MM.1S (cell line): ENCODE results near the gene PRKCA.

Experiments
- DNase-seq: peaks from one replicate; pipeline ENCODE4 v3.0.0-alpha.2; 2015
- H2AFZ ChIP-seq: fragments of 300-600 bp; sonication (generic); 2 replicates; pipeline ENCODE4 v1.6.0; 2016; ENCODE audit warnings: antibody characterized with exemption, low read length
- H3F3A ChIP-seq: fragments of 300-600 bp; sonication (generic); 2 replicates; pipeline ENCODE4 v1.6.1; 2016; ENCODE audit warnings: mild to moderate bottlenecking, antibody characterized with exemption, low read length, moderate library complexity, mixed read lengths; ENCODE audit not compliant: insufficient read depth
- H3K27ac ChIP-seq: fragments of 300-600 bp; sonication (generic); 2 replicates; pipeline ENCODE4 v1.5.1; 2016; ENCODE audit warnings: mild to moderate bottlenecking, low read length
- H3K27me3 ChIP-seq: fragments of 300-600 bp; sonication (generic); replicated peaks from 2 replicates; pipeline ENCODE4 v1.6.0; 2016; ENCODE audit warnings: low read length; ENCODE audit not compliant: insufficient read depth
- H3K36me3 ChIP-seq: fragments of 300-600 bp; sonication (generic); replicated peaks from 2 replicates; pipeline ENCODE4 v1.6.1; 2016; ENCODE audit warnings: mild to moderate bottlenecking, low read length, mixed read lengths; ENCODE audit not compliant: insufficient read depth
- H3K4me1 ChIP-seq: fragments of 300-600 bp; sonication (generic); 2 replicates; pipeline ENCODE4 v1.6.1; 2016; ENCODE audit warnings: low read length, mixed read lengths
- H3K4me2 ChIP-seq: fragments of 300-600 bp; sonication (generic); 2 replicates; pipeline ENCODE4 v1.6.0; 2016; ENCODE audit warnings: low read depth, low read length
- H3K4me3 ChIP-seq: fragments of 300-600 bp; sonication (generic); 2 replicates; pipeline ENCODE4 v1.5.1; 2016; ENCODE audit warnings: low read length, mixed read lengths
- H3K79me2 ChIP-seq: fragments of 300-600 bp; sonication (generic); 2 replicates; pipeline ENCODE4 v1.6.1; 2016; ENCODE audit warnings: mixed run types, low read length, mixed read lengths
- H3K9ac ChIP-seq: fragments of 300-600 bp; sonication (generic); 2 replicates; pipeline ENCODE4 v1.6.1; 2016; ENCODE audit warnings: low read length, mixed read lengths
- H3K9me2 ChIP-seq: fragments of 300-600 bp; sonication (generic); replicated peaks from 2 replicates; pipeline ENCODE4 v1.6.1; 2016; ENCODE audit warnings: mild to moderate bottlenecking, low read length, mixed read lengths; ENCODE audit not compliant: insufficient read depth
- H3K9me3 ChIP-seq: fragments of 300-600 bp; sonication (generic); replicated peaks from 2 replicates; pipeline ENCODE4 v1.6.1; 2016; ENCODE audit warnings: mild to moderate bottlenecking, low read length, mixed read lengths; ENCODE audit not compliant: insufficient read depth
- H4K20me1 ChIP-seq: fragments of 300-600 bp; sonication (generic); 2 replicates; pipeline ENCODE4 v1.6.1; 2016; ENCODE audit warnings: mild to moderate bottlenecking, low read length, moderate library complexity, mixed read lengths; ENCODE audit not compliant: insufficient read depth
- EZH2 ChIP-seq: fragments of 300-600 bp; sonication (generic); optimal IDR thresholded peaks from 2 replicates; pipeline ENCODE3; 2017; ENCODE audit warnings: low read depth, mild to moderate bottlenecking, antibody characterized with exemption, low read length, mixed read lengths
- EZH2phosphoT487 ChIP-seq: fragments of 300-600 bp; sonication (generic); IDR thresholded peaks from 2 replicates; pipeline ENCODE4 v1.6.1; 2018; ENCODE audit warnings: antibody characterized with exemption, low read length
- TF ChIP-seq, protein P1 (sequence below): fragments of 300-600 bp; sonication (generic); IDR thresholded peaks from 2 replicates; pipeline ENCODE4 v1.5.1; 2016; ENCODE audit warnings: antibody characterized with exemption, low read length, mixed read lengths

The PRKCA gene

DNA sequence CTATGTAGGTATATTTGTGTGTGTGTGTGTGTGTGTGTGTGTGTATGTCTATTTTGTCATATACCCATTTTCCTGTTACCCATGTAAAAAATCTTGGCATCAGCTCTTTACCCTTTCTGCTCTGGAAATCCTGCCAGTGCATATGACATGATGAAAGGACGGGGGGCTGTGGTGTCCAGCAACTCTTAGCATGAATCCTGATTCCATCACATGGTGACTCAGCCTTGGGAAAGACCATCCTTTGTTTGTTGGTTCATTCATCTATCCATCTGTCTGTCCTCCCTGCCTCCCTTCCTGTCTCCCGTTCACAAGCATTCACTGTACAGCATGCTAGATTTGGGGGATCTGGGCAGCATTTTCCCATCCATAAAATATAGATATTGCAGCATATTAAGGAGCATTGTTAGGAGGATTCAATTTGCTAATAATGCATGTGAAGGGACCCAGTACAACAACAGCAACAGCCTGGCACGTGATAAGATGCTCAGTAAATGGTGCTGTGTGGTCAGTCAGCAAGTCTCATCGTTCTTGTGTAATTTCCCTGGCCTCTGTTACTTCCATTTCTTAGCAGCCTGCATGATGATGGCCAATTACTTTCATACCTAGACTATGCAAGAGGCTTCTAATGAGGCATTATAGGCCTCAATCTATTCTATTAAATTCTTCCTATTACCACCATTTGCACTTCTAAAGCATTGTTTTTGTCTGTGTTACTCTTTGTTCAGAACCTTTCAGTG, 191.0 kb downstream of the PRKCA start:
- Histone ChIP-seq H3K9me2 (no peaks in the 10 kb centered on the region), H3K4me1 (no peaks in the 10 kb centered on the region), H3K79me2 (no peaks in the 10 kb centered on the region), H3K4me2 (no peak overlapping the region), H3K9ac (no peak overlapping the region), H3F3A (no peaks in the 10 kb centered on the region), H3K9me3 (no peaks in the 10 kb centered on the region), H3K27ac (no peak overlapping the region), H2AFZ (no peak overlapping the region), H3K36me3 (no peaks in the 10 kb centered on the region), H3K4me3 (no peak overlapping the region), H4K20me1 (no peaks in the 10 kb centered on the region), H3K27me3 (no peaks in the 10 kb centered on the region)
- DNase-seq = no peak
- no peak for TF ChIP-seq EZH2
- no peak for TF ChIP-seq EZH2phosphoT487

DNA sequence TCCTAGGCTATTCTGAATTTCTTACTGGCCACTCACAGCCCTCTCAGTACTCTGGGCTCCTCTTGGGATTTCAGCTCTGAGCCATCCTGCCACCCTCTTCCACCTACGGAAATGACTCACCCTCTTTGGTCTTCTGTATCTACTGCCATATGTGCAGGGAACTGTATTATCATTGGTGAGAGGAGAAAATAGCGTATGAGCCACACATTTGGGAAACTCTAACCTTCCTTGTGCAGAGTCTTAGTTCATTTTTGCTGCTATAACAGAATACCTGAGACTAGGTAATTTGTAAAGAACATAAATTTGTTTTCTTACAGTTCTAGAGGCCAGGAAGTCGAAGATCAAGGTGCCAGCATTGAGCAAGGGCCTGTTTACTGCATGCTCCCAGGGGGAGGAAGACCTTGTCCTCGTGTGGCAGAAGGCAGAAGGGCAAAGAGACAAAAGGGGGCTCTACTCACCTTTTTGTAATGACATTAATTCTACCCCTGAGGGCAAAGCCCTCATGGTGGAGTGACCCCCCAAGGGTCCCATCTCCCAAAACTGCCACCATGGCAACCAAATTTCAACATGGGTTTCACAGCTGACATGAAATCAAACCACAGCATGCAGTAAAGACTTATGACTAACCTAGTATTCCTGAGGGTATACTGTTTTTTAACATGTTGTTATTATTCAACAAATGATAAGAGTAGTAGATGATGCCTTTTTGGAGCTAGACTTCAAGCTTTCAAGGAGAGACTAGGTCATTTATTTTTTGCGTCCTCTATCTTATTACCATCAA, 191.8 kb downstream of the PRKCA start:
- no peak overlapping the region for H3K27ac ChIP-seq
- no peaks in the 10 kb centered on the region for H3K27me3 ChIP-seq
- no peaks in the 10 kb centered on the region for H3K79me2 ChIP-seq
- TF ChIP-seq, protein P1, sequence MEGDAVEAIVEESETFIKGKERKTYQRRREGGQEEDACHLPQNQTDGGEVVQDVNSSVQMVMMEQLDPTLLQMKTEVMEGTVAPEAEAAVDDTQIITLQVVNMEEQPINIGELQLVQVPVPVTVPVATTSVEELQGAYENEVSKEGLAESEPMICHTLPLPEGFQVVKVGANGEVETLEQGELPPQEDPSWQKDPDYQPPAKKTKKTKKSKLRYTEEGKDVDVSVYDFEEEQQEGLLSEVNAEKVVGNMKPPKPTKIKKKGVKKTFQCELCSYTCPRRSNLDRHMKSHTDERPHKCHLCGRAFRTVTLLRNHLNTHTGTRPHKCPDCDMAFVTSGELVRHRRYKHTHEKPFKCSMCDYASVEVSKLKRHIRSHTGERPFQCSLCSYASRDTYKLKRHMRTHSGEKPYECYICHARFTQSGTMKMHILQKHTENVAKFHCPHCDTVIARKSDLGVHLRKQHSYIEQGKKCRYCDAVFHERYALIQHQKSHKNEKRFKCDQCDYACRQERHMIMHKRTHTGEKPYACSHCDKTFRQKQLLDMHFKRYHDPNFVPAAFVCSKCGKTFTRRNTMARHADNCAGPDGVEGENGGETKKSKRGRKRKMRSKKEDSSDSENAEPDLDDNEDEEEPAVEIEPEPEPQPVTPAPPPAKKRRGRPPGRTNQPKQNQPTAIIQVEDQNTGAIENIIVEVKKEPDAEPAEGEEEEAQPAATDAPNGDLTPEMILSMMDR = no peak
- TF ChIP-seq EZH2phosphoT487 (no peak), EZH2 (no peak)
- no peak for DNase-seq
- H2AFZ ChIP-seq = no peak overlapping the region
- H3K9me2 ChIP-seq = no peaks in the 10 kb centered on the region
- no peaks in the 10 kb centered on the region for H4K20me1 ChIP-seq
- H3K9me3 ChIP-seq = no peaks in the 10 kb centered on the region
- H3F3A ChIP-seq = no peaks in the 10 kb centered on the region
- H3K36me3 ChIP-seq = no peaks in the 10 kb centered on the region
- H3K4me1 ChIP-seq = no peaks in the 10 kb centered on the region
- no peak overlapping the region for H3K9ac ChIP-seq
- H3K4me2 ChIP-seq = no peak overlapping the region
- H3K4me3 ChIP-seq = no peak overlapping the region

DNA sequence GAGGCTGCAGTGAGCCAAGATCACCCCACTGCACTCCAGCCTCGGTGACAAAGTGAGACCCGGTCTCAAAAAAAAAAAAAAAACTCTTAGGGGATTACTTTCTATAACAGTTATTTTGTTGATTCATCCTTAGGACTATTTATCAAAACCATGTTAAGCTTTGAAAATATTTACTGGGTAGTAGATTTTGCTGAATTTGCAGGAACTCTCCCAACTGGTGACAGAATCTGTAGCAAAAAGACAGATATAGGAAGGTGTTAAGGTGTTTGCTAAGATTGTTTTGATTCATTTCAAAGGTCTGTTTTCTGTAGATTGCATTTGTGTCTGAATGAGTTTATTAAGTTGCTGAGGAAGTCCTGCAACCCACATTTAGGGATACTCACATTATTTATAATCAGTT, 192.6 kb downstream of the PRKCA start:
- Histone ChIP-seq H3K9ac (no peak overlapping the region), H4K20me1 (no peaks in the 10 kb centered on the region), H3K4me3 (no peak overlapping the region), H3K4me2 (no peak overlapping the region), H3K36me3 (no peaks in the 10 kb centered on the region), H3K27me3 (no peaks in the 10 kb centered on the region), H2AFZ (no peak overlapping the region), H3K27ac (no peak overlapping the region), H3K9me3 (no peaks in the 10 kb centered on the region), H3F3A (no peaks in the 10 kb centered on the region), H3K4me1 (no peaks in the 10 kb centered on the region), H3K79me2 (no peaks in the 10 kb centered on the region), H3K9me2 (no peaks in the 10 kb centered on the region)
- DNase-seq = no peak
- TF ChIP-seq EZH2phosphoT487 (no peak), EZH2 (no peak)
- TF ChIP-seq, protein P1 = no peak

DNA sequence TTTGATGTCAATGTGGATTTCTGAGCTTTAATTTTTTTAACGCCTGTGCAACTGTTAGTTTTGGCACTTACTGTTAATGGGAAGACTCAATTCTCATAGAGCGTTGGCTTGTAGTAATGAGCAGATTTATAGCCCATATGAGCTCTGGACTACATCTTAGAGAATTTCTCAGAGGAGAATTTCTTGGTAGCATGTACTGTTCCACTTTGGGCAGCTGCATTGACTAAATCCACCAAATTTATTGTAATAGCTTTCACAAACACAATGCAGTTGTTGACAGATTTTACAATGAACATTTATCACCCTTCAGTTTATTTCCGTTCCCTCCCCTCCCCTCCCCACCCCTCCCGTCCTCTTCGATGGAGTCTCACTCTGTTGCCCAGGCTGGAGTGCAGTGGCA, 193.9 kb downstream of the PRKCA start:
- H3K79me2 ChIP-seq = 0 out of 2 replicates have a peak, but pooled peaks cover 2% of the 10 kb centered on the region
- H2AFZ ChIP-seq = no peak overlapping the region
- no peak overlapping the region for H3K27ac ChIP-seq
- no peak for TF ChIP-seq EZH2phosphoT487
- no peak for TF ChIP-seq EZH2
- TF ChIP-seq, protein P1 = no peak
- no peaks in the 10 kb centered on the region for H4K20me1 ChIP-seq
- H3K9ac ChIP-seq = no peak overlapping the region
- DNase-seq = no peak
- H3K36me3 ChIP-seq = no peaks in the 10 kb centered on the region
- no peaks in the 10 kb centered on the region for H3K27me3 ChIP-seq
- H3K4me1 ChIP-seq = no peaks in the 10 kb centered on the region
- no peak overlapping the region for H3K4me2 ChIP-seq
- no peaks in the 10 kb centered on the region for H3K9me3 ChIP-seq
- no peaks in the 10 kb centered on the region for H3F3A ChIP-seq
- H3K4me3 ChIP-seq = no peak overlapping the region
- H3K9me2 ChIP-seq = no peaks in the 10 kb centered on the region
